ENCODE results near the gene EFHC1.
"Not testable (repeated sequence)": the region's sequence is repeated elsewhere in the genome, so short reads cannot be mapped to it uniquely, and the experiment has no call there.

EFHC1 gene

DNA sequence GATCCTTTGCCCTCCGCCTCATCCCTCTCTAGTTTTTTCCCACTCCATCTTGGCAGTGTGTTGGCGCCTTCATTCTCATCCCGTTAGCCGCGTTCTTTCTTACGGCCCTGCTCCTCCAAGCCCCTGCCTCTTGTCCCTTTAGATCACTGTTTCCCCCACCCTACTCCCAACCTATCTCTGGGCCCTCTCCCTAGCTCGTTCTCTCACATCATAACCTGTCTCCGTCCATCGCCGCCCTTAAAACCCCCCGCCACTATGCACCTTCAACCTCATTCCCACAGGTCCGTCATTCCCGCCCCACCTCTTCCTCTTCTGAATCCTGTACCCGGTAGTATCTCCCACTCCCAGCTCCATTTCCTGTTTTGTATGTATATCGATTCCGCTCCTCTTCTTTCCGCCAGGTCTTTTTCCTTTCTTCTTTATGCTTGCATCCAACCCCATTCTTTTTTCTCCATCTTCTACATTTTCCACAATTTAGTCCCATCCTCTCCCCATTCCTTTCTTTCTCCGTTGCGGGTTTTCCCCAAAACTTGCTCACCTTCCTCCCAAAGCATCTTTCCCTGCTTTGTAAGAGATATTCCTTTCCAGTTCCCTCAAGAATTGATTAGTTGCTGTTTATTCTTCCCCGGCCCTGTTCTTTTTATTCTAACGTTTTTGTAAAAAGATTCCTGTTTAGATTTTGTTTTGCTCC, 671 bp downstream of the EFHC1 start:
- CTCF ChIA-PET, result interaction anchor here (1.1 to 7.7 kb wide), 7 partner anchors 12 to 241 kb away, joined by 3 to 109 read pairs (median 18); no protein-coding TSS in a partner anchor
- peak overlapping the region; percentile 74 for H3K4me3 ChIP-seq (ENCODE audit: low read depth, low read length)
- POLR2A ChIA-PET, result interaction anchor here (1.1 to 2.1 kb wide), 4 partner anchors 118 to 245 kb away, joined by 3 to 6 read pairs (median 4); partner anchors contain the start of gene TRAM2
- DNase-seq (ENCODE audit: low read depth, low spot score), result no peak
- no peak for TF ChIP-seq CTCF (IDR thresholded peaks at IDR 0.05; ENCODE audit: insufficient read depth, low read length, missing control alignments)

DNA sequence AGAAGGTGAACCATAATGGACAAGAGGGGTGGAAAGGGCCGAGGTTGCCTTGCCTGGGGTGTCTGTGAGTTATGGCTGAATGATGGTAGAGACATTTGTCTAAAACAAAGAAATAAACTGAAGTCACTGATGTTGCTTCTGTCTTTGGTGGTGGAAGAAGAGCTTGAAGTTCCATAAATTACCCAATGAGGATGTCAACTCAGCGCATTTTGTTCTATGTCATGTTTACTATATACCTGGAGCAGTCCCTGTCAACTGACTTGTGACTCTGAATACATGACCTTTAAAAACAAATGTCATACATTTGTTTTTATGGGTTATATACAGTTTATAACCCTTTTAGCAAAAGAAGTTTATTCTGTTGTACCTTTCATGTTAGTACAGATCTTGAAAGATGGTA, 2.0 kb downstream of the EFHC1 start:
- no peak overlapping the region for H3K4me3 ChIP-seq (ENCODE audit: low read depth, low read length)
- POLR2A ChIA-PET, result no interaction called here
- DNase-seq (ENCODE audit: low read depth, low spot score), result no peak
- no peak for TF ChIP-seq CTCF (IDR thresholded peaks at IDR 0.05; ENCODE audit: insufficient read depth, low read length, missing control alignments)
- CTCF ChIA-PET, result interaction anchor here (1.1 to 7.6 kb wide), 5 partner anchors 11 to 240 kb away, joined by 3 to 109 read pairs (median 18); no protein-coding TSS in a partner anchor

DNA sequence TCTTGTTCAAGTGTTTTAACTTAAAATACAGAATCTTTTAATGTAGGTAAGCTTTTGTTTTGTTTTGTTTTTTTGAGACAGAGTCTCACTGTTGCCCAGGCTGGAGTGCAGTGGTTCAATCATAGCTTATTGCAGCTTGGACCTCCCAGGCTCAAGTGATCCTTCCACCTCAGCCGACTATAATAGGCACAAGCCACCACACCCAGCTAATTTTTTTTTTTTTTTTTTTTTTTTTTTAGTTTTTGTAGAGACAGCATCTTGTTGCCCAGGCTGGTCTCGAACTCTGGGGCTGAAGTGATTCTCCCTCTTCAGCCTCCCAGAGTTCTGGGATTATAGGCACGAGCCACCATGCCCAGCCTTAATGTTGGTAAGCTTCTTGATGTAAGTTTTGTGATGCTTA, 3.3 kb downstream of the EFHC1 start:
- no peak for DNase-seq (ENCODE audit: low read depth, low spot score)
- TF ChIP-seq CTCF (IDR thresholded peaks at IDR 0.05; ENCODE audit: insufficient read depth, low read length, missing control alignments), result no peak
- ChIA-PET POLR2A (interaction anchor here (0.7 to 1.4 kb wide), 6 partner anchors 74 to 144 kb away, joined by 3 to 5 read pairs (median 3); no protein-coding TSS in a partner anchor), CTCF (interaction anchor here (0.7 to 2.2 kb wide), 5 partner anchors 153 to 238 kb away, joined by 4 to 10 read pairs (median 5); partner anchors contain the start of gene TRAM2)
- no peak overlapping the region for H3K4me3 ChIP-seq (ENCODE audit: low read depth, low read length)

GRCh38 chr6:52423971-52424381, 3.8 kb downstream of the EFHC1 start:
- ChIA-PET POLR2A (interaction anchor here (0.7 to 1.4 kb wide), 7 partner anchors 73 to 153 kb away, joined by 3 to 5 read pairs (median 3); partner anchors contain the start of gene TRAM2), CTCF (interaction anchor here (0.7 to 2.2 kb wide), 5 partner anchors 152 to 238 kb away, joined by 4 to 10 read pairs (median 5); partner anchors contain the start of gene TRAM2)
- TF ChIP-seq CTCF (IDR thresholded peaks at IDR 0.05; ENCODE audit: insufficient read depth, low read length, missing control alignments), result no peak
- DNase-seq (ENCODE audit: low read depth, low spot score), result peak; percentile 47
- no peak overlapping the region for H3K4me3 ChIP-seq (ENCODE audit: low read depth, low read length)

DNA sequence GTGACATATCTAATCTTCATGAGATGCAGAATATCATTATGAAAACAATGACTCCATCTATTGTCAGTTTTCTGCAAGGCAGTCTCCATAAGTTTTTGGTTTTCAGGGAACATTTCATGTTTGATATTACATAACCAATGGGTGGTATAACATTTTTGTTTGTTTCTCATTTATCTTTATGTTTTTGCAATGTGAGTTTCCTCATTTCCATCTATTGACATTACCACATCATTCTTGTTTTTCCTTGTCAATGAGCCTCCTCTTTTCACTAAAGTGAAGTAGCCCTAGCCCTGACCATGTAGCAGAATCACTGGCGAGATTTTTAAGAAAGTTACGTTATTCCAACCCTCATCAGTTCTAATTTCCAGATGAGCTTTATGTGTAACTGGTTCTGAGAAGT, 4.4 kb downstream of the EFHC1 start:
- no peak overlapping the region for H3K4me3 ChIP-seq (ENCODE audit: low read depth, low read length)
- no peak for DNase-seq (ENCODE audit: low read depth, low spot score)
- ChIA-PET CTCF (interaction anchor here (0.8 to 2.2 kb wide), 5 partner anchors 8 to 237 kb away, joined by 3 to 10 read pairs (median 5); partner anchors contain the start of gene TRAM2), POLR2A (interaction anchor here (0.7 to 1.4 kb wide), 5 partner anchors 79 to 152 kb away, joined by 3 to 5 read pairs (median 3); partner anchors contain the start of gene TRAM2)
- no peak for TF ChIP-seq CTCF (IDR thresholded peaks at IDR 0.05; ENCODE audit: insufficient read depth, low read length, missing control alignments)

DNA sequence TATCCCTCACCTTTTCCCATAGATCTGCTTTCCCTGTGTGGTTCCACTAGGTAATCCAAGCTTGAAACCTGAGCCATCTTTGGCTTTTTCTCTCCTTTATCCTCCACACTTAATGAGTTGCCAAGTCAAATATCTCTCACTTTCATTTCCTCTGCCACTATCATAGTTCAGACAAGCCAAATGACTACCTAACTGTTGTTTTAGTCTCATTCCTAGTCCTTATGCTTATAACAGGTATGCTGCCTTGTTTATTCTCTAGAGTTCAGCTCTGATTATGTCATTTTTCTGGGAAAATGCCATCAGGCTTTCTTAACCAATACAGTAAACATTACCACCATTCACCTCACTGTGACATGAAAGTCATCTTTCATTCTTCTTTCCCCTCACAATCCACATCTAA, 6.5 kb downstream of the EFHC1 start:
- CTCF ChIA-PET, result interaction anchor here (1.4 to 1.7 kb wide), 2 partner anchors 11 to 19 kb away, joined by 3 to 4 read pairs; no protein-coding TSS in a partner anchor
- TF ChIP-seq CTCF (IDR thresholded peaks at IDR 0.05; ENCODE audit: insufficient read depth, low read length, missing control alignments), result no peak
- POLR2A ChIA-PET, result no interaction called here
- H3K4me3 ChIP-seq (ENCODE audit: low read depth, low read length), result no peak overlapping the region
- no peak for DNase-seq (ENCODE audit: low read depth, low spot score)

DNA sequence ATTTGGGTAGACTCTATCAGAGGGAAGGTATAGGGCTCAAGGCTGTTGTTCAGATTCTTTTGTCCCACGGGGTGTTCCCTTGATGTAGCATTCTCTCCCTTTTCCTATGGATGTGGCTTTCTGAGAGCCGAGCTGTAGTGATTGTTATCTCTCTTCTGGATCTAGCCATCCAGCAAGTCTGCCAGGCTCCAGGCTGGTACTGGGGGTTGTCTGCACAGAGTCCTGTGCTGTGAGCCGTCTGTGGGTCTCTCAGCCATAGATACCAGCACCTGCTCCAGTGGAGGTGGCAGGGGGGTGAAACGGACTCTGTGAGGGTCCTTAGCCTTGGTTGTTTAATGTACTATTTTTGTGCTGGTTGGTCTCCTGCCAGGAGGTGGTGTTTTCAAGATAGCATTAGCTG, 13.2 kb downstream of the EFHC1 start:
- POLR2A ChIA-PET; H3K4me3 ChIP-seq (ENCODE audit: low read depth, low read length); DNase-seq (ENCODE audit: low read depth, low spot score): not testable (repeated sequence)
- CTCF ChIA-PET, result interaction anchor here (0.6 to 1.8 kb wide), 4 partner anchors 12 to 1416 kb away, joined by 3 to 5 read pairs (median 3); no protein-coding TSS in a partner anchor

All from AG04449 (cell line).